Measurements from ENCODE around the gene AHR. TPM values are rescaled to one million over a fixed set of nuclear protein-coding genes. Genes with fewer than 3 reads are reported as not detected.

Gene AHR
- total and polyA plus RNA-seq, 8 donors: 8.7 to 136 (median 43.1) TPM

DNA sequence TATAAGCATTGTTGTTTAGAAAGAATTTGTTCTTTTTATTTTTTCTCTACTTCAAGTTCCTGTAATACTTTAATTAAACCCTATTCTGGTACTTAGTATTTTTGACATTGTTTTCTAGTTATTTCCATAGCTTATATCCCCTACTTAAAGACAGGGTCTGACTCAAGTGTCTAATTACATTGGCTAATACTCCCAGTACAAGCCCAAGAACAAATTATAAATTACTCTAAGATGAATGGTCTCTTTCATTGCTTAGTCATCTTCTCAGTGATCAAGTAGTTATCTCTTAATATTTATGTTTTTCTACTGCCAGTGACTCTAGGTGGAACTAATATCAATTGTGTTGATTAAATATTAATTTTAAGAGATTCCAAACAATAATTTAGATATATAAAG lies 21.6 kb downstream of the AHR start:
- peaks cover 16 to 52% (median 35%) of the 10 kb centered on the region in 4 donors for H3K4me1 ChIP-seq
- peaks cover 8 to 33% (median 22%) of the 10 kb centered on the region in 4 donors for H3K36me3 ChIP-seq
- no peaks in the 10 kb centered on the region for H3K9me3 ChIP-seq
- peak overlapping the region in 2 of 5 donors; percentile 23 to 40 for H3K27ac ChIP-seq
- no peak for DNase-seq
- H3K4me3 ChIP-seq: no peak overlapping the region
- intact Hi-C loops (cut with DNase I; ENCODE audit: low total_unique reads): no loop called here
- H3K27me3 ChIP-seq: no peaks in the 10 kb centered on the region
- TF ChIP-seq, protein P1, sequence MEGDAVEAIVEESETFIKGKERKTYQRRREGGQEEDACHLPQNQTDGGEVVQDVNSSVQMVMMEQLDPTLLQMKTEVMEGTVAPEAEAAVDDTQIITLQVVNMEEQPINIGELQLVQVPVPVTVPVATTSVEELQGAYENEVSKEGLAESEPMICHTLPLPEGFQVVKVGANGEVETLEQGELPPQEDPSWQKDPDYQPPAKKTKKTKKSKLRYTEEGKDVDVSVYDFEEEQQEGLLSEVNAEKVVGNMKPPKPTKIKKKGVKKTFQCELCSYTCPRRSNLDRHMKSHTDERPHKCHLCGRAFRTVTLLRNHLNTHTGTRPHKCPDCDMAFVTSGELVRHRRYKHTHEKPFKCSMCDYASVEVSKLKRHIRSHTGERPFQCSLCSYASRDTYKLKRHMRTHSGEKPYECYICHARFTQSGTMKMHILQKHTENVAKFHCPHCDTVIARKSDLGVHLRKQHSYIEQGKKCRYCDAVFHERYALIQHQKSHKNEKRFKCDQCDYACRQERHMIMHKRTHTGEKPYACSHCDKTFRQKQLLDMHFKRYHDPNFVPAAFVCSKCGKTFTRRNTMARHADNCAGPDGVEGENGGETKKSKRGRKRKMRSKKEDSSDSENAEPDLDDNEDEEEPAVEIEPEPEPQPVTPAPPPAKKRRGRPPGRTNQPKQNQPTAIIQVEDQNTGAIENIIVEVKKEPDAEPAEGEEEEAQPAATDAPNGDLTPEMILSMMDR (IDR thresholded peaks at IDR 0.05): no peak
- TF ChIP-seq POLR2A (IDR thresholded peaks at IDR 0.05) (no peak), POLR2AphosphoS5 (IDR thresholded peaks at IDR 0.05) (no peak), EP300 (IDR thresholded peaks at IDR 0.05) (no peak)

DNA sequence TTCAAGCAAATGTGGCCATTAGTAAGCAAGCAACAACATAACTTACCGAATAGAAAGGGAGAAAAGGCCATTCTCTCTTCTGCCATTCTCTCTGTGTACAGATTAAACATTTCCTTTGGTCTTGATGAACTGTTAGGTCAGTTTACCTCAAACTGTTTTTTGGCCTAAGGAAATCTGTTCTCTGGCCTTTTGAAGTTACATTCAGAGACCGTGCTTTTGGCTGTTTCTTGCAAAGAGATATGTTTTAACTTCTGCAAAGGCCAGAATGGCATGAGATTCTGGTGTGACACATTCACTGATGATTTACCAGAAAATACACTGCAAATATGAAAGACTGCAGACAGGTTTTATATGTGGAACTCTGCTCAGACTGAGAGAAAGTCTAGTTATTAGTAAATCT lies 22.2 kb downstream of the AHR start:
- 14 to 41% (median 32%) methylated on average over 2 of the region's 2 CpGs for WGBS, 5 donors
- H3K9me3 ChIP-seq: no peaks in the 10 kb centered on the region
- H3K27ac ChIP-seq: peak overlapping the region in 2 of 5 donors; percentile 23 to 40
- peaks cover 16 to 56% (median 34%) of the 10 kb centered on the region in 4 donors for H3K4me1 ChIP-seq
- no peak overlapping the region for H3K4me3 ChIP-seq
- intact Hi-C loops (cut with DNase I; ENCODE audit: low total_unique reads): no loop called here
- DNase-seq: no peak
- no peak for TF ChIP-seq POLR2AphosphoS5 (IDR thresholded peaks at IDR 0.05)
- peaks cover 8 to 39% (median 23%) of the 10 kb centered on the region in 4 donors for H3K36me3 ChIP-seq
- H3K27me3 ChIP-seq: no peaks in the 10 kb centered on the region

DNA sequence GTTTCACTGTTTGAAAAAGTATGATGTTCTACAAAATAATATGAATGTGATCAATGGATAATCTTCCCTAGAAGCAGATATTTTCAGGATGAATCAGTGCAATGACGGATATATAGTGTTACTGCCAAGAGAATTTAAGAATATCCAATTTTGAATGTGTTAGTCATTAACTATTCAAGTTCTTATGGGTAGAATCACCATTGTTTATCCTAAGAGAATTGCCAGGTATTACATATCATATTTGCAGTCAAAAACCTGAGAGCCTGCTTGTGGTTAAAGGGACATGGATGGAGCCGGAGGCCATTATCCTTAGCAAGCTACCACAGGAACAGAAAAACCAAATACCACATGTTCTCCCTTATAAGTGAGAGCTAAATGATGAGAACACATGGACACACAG lies 26.9 kb downstream of the AHR start:
- Histone ChIP-seq H3K27ac (peak overlapping the region in 1 of 5 donors; percentile 15), H3K36me3 (peaks cover 8 to 69% (median 47%) of the 10 kb centered on the region in 4 donors), H3K4me3 (no peak overlapping the region), H3K27me3 (no peaks in the 10 kb centered on the region), H3K9me3 (no peaks in the 10 kb centered on the region), H3K4me1 (peaks cover 6 to 37% (median 9%) of the 10 kb centered on the region in 4 donors)
- 70 to 81% (median 72%) methylated on average over 2 of the region's 2 CpGs for whole genome bisulfite sequencing, 5 donors
- TF ChIP-seq POLR2AphosphoS5 (IDR thresholded peaks at IDR 0.05) (no peak), EP300 (IDR thresholded peaks at IDR 0.05) (no peak), POLR2A (IDR thresholded peaks at IDR 0.05) (no peak)
- TF ChIP-seq, protein P1 (IDR thresholded peaks at IDR 0.05): no peak
- DNase-seq: no peak
- intact Hi-C loops (cut with DNase I; ENCODE audit: low total_unique reads): no loop called here

DNA sequence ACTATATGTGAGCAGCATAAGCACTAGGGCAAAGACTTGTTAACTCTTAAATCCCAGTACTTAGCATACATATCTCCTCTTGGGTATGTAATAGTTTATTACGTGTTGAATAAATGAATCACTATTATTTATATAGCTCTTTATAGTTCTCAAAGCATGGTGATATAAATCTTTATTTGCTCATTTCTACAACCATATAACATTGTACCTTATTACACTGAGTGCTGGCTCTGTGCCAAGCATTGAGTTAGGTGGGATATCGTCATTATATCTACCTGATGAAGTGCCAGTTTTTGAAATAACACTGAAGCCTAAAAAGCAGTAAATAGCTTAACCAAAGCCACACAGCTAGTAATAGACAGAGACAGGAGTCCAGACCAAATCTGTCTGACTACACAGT lies 27.9 kb downstream of the AHR start:
- Histone ChIP-seq H3K4me3 (no peak overlapping the region), H3K9me3 (no peaks in the 10 kb centered on the region), H3K27me3 (no peaks in the 10 kb centered on the region), H3K36me3 (peaks cover 8 to 78% (median 57%) of the 10 kb centered on the region in 4 donors), H3K4me1 (peaks cover 0 to 27% (median 0%) of the 10 kb centered on the region in 4 donors), H3K27ac (no peak overlapping the region)
- no peak for DNase-seq
- intact Hi-C loops (cut with DNase I; ENCODE audit: low total_unique reads): no loop called here
- TF ChIP-seq POLR2AphosphoS5 (IDR thresholded peaks at IDR 0.05): no peak
- no peak for TF ChIP-seq EP300 (IDR thresholded peaks at IDR 0.05)
- TF ChIP-seq, protein P1 (IDR thresholded peaks at IDR 0.05): no peak
- no peak for TF ChIP-seq POLR2A (IDR thresholded peaks at IDR 0.05)
- 56 to 66% (median 65%) methylated on average over 2 of the region's 2 CpGs for WGBS, 5 donors

DNA sequence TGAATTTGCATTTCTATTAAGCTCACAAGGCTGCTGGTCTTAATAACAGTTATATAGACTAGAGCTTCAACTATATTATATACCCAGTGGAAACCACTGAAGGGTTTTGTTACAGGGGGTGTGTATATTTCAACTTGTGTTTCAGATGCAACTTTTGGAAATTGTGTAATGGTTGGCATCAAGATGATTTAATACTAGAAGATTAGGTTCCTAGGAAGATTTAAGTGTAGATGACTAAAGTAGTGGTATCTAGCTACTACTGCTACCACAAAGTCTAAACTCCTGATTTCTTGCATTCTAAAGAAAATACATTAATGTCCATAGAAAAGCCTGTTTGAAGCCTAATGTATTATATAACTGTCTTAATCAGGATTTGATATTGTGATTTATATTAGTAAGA lies 30.2 kb downstream of the AHR start:
- H3K36me3 ChIP-seq: peaks cover 7 to 88% (median 67%) of the 10 kb centered on the region in 4 donors
- TF ChIP-seq POLR2A (IDR thresholded peaks at IDR 0.05): no peak
- TF ChIP-seq POLR2AphosphoS5 (IDR thresholded peaks at IDR 0.05): no peak
- TF ChIP-seq, protein P1 (IDR thresholded peaks at IDR 0.05): no peak
- no peak for TF ChIP-seq EP300 (IDR thresholded peaks at IDR 0.05)
- no peak for DNase-seq

More for the DNA sequence above, 30.2 kb downstream of the AHR start:
- intact Hi-C loops (cut with DNase I; ENCODE audit: low total_unique reads): no loop called here
- Histone ChIP-seq H3K27ac (no peak overlapping the region), H3K27me3 (no peaks in the 10 kb centered on the region), H3K4me3 (no peak overlapping the region), H3K4me1 (peaks cover 0 to 39% (median 0%) of the 10 kb centered on the region in 4 donors), H3K9me3 (no peaks in the 10 kb centered on the region)

Data from stomach (tissue), 9 donors.